Gastrocnemius medialis (tissue), 4 donors: Measurements from ENCODE around the gene MTERF4.
"Not testable (repeated sequence)": the region's sequence is repeated elsewhere in the genome, so short reads cannot be mapped to it uniquely, and the experiment has no call there.

ENCODE experiments used
- POLR2A ChIP-seq, 2 donors: fragments of 450-650 bp; IDR thresholded peaks; one replicate each; pipeline ENCODE4 v1.6.1; 2017; ENCODE audit warnings: antibody characterized with exemption in 2 of 2, mild to moderate bottlenecking in 2 of 2, moderate library complexity in 2 of 2
- TF ChIP-seq, protein P1 (sequence below), 5 experiments: fragments of 450-650 bp in 3 of 5; fragments of 200-600 bp in 2 of 5; sonication (generic) in 2 of 5; IDR thresholded peaks in 4 of 5; conservative IDR thresholded peaks in 1 of 5; 1 replicate in 4 of 5; 2 replicates in 1 of 5; pipeline ENCODE4 v1.5.1; 2016 to 2019; ENCODE audit warnings: antibody characterized with exemption in 5 of 5, mild to moderate bottlenecking in 3 of 5, moderate library complexity in 3 of 5

DNA sequence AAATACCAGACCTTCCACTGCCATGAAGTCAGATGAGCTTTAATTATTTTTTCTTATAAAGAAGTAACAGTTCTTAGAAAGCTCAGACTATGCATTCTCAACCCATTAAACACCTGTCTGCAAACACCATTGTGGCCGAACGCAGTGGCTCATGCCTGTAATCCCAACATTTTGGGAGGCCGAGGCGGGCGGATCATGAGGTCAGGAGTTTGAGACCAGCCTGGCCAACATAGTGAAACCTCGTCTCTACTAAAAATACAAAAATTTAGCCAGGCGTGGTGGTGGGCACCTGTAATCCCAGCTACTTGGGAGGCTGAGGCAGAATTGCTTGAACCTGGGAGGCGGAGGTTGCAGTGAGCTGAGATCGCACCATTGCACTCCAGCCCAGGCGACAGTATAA is 2.5 kb upstream of the MTERF4 start:
- TF ChIP-seq POLR2A (IDR thresholded peaks at IDR 0.05), result not testable (repeated sequence)
- TF ChIP-seq, protein P1, sequence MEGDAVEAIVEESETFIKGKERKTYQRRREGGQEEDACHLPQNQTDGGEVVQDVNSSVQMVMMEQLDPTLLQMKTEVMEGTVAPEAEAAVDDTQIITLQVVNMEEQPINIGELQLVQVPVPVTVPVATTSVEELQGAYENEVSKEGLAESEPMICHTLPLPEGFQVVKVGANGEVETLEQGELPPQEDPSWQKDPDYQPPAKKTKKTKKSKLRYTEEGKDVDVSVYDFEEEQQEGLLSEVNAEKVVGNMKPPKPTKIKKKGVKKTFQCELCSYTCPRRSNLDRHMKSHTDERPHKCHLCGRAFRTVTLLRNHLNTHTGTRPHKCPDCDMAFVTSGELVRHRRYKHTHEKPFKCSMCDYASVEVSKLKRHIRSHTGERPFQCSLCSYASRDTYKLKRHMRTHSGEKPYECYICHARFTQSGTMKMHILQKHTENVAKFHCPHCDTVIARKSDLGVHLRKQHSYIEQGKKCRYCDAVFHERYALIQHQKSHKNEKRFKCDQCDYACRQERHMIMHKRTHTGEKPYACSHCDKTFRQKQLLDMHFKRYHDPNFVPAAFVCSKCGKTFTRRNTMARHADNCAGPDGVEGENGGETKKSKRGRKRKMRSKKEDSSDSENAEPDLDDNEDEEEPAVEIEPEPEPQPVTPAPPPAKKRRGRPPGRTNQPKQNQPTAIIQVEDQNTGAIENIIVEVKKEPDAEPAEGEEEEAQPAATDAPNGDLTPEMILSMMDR (IDR thresholded peaks at IDR 0.05 in 4 of 5, conservative IDR thresholded peaks at IDR 0.05 in 1 of 5), result not testable (repeated sequence)
